ENCODE measurements around the gene ZMYND11. TPM values are rescaled to one million over a fixed set of nuclear protein-coding genes. Genes with fewer than 3 reads are reported as not detected.
A peak's percentile ranks its signal among the peaks of the same experiment; 100 is the strongest.

ZMYND11 gene
- polyA plus RNA-seq, 1 of the 3 experiments (the other 2 are of a cell fraction), result 33.1 TPM

DNA sequence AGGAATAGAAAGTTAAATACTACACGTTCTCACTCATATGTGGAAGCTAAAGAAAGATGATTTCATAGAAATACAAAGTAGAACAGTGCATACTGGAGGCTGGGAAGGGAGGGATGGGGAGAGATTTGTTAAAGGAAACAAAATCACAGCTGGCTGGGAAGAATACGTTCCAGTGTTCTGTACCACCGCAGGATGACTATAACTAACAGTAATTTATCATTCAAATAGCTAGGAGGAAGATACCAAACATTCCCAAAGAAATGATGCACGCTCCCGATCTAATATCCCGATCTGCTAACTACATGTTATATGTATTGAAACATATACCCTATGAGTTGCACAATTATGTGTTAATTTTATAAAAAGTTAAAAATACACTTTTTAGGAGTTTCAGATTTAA lies 162.3 kb downstream of the ZMYND11 start:
- CTCF ChIA-PET, result no interaction called here

DNA sequence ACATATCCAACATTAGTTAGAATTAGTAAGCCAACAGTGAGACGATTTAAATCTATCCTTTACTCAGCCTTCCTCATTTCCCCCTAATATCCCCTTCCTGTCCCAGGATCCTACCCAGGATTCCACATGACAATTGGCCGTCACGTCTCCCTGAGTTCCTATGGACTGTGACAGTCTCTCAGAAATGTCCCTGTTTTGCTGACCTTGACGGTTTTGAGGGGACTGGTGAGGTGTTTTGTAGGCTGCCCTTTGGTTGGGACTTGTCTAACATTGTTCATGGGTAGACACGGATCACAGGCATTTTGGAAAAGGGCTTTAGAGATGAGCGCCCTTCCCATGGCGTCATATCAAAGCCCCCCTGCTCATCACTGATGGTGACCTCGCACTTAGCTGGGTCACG lies 162.8 kb downstream of the ZMYND11 start:
- Histone ChIP-seq H3K4me2 (peak overlapping the region; percentile 66), H3K9ac (no peak overlapping the region), H3K36me3 (replicated peaks in 1 of 2; ENCODE audit: control insufficient read depth in 1 of 2, insufficient read depth in 2 of 2, low read length in 1 of 2) (peaks cover 14% of the 10 kb centered on the region in 2 experiments), H3K79me2 (ENCODE audit: insufficient read depth) (0 out of 2 replicates have a peak, but pooled peaks cover 5% of the 10 kb centered on the region), H3K27ac (ENCODE audit: low read depth in 2 of 2, low read length in 1 of 2) (peak overlapping the region; percentile 4 to 86; a peak in 2 of 4 replicates), H2AFZ (ENCODE audit: low read depth) (no peak overlapping the region), H3K9me2 (no peaks in the 10 kb centered on the region), H3K4me3 (ENCODE audit: low read depth in 2 of 2, low read length in 1 of 2) (no peak overlapping the region; a peak in 1 of 4 replicates), H3K27me3 (ENCODE audit: insufficient read depth) (no peaks in the 10 kb centered on the region), H4K20me1 (ENCODE audit: insufficient read depth) (no peaks in the 10 kb centered on the region; the same call in 1 of the 2 replicates), H3K9me3 (no peaks in the 10 kb centered on the region), H3K4me1 (ENCODE audit: control insufficient read depth in 1 of 2, insufficient read depth in 2 of 2, low read depth in 1 of 2, low read length in 1 of 2) (peaks cover 0 to 11% of the 10 kb centered on the region in 2 experiments; a peak in 2 of 4 replicates), H3F3A (replicated peaks; ENCODE audit: insufficient read depth) (peaks cover 23% of the 10 kb centered on the region)
- POLR2A ChIA-PET, result no interaction called here
- WGBS (ENCODE audit: low lambda C conversion rate), result 81% methylated on average over 7 of the region's 9 CpGs
- TF ChIP-seq EZH2phosphoT487 (IDR thresholded peaks at IDR 0.05; ENCODE audit: borderline replicate concordance, low read depth), result no peak
- TF ChIP-seq, protein P1, sequence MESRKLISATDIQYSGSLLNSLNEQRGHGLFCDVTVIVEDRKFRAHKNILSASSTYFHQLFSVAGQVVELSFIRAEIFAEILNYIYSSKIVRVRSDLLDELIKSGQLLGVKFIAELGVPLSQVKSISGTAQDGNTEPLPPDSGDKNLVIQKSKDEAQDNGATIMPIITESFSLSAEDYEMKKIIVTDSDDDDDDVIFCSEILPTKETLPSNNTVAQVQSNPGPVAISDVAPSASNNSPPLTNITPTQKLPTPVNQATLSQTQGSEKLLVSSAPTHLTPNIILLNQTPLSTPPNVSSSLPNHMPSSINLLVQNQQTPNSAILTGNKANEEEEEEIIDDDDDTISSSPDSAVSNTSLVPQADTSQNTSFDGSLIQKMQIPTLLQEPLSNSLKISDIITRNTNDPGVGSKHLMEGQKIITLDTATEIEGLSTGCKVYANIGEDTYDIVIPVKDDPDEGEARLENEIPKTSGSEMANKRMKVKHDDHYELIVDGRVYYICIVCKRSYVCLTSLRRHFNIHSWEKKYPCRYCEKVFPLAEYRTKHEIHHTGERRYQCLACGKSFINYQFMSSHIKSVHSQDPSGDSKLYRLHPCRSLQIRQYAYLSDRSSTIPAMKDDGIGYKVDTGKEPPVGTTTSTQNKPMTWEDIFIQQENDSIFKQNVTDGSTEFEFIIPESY (IDR thresholded peaks at IDR 0.05; ENCODE audit: borderline replicate concordance, low read depth), result no peak
- TF ChIP-seq RCOR1 (IDR thresholded peaks at IDR 0.05; ENCODE audit: low read length), result no peak
- TF ChIP-seq POLR2AphosphoS5 (IDR thresholded peaks at IDR 0.05; ENCODE audit: low read depth, low read length), result no peak
- TF ChIP-seq MEF2A (IDR thresholded peaks at IDR 0.05; ENCODE audit: borderline replicate concordance, low read depth), result no peak
- TF ChIP-seq TEAD4 (IDR thresholded peaks at IDR 0.05; ENCODE audit: borderline replicate concordance, insufficient read depth), result no peak
- no peak for TF ChIP-seq NFIC (IDR thresholded peaks at IDR 0.05; ENCODE audit: borderline replicate concordance)
- CTCF ChIA-PET, result no interaction called here
- no peak for DNase-seq

More for the DNA sequence above, 162.3 kb downstream of the ZMYND11 start:
- Histone ChIP-seq H3K9ac (0 out of 2 replicates have a peak overlapping the region, but pooled peaks have one; percentile 20), H3K79me2 (ENCODE audit: insufficient read depth) (0 out of 2 replicates have a peak, but pooled peaks cover 5% of the 10 kb centered on the region), H3K4me1 (ENCODE audit: control insufficient read depth in 1 of 2, insufficient read depth in 2 of 2, low read depth in 1 of 2, low read length in 1 of 2) (peaks cover 0 to 11% of the 10 kb centered on the region in 2 experiments; a peak in 3 of 4 replicates), H3K27me3 (ENCODE audit: insufficient read depth) (no peaks in the 10 kb centered on the region), H3K4me2 (peak overlapping the region; percentile 66), H3F3A (replicated peaks; ENCODE audit: insufficient read depth) (peaks cover 23% of the 10 kb centered on the region), H3K9me2 (no peaks in the 10 kb centered on the region), H2AFZ (ENCODE audit: low read depth) (no peak overlapping the region), H3K4me3 (ENCODE audit: low read depth in 2 of 2, low read length in 1 of 2) (no peak overlapping the region; a peak in 1 of 4 replicates), H3K36me3 (replicated peaks in 1 of 2; ENCODE audit: control insufficient read depth in 1 of 2, insufficient read depth in 2 of 2, low read length in 1 of 2) (peaks cover 11 to 14% of the 10 kb centered on the region in 2 experiments), H4K20me1 (ENCODE audit: insufficient read depth) (no peaks in the 10 kb centered on the region; the same call in 1 of the 2 replicates), H3K27ac (ENCODE audit: low read depth in 2 of 2, low read length in 1 of 2) (peak overlapping the region; percentile 4 to 86; a peak in 3 of 4 replicates), H3K9me3 (no peaks in the 10 kb centered on the region)
- POLR2A ChIA-PET, result no interaction called here
- no peak for DNase-seq
- WGBS (ENCODE audit: low lambda C conversion rate), result 38% methylated on average over 6 of the region's 6 CpGs
- TF ChIP-seq, protein P2, sequence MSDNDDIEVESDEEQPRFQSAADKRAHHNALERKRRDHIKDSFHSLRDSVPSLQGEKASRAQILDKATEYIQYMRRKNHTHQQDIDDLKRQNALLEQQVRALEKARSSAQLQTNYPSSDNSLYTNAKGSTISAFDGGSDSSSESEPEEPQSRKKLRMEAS (IDR thresholded peaks at IDR 0.05; ENCODE audit: low read depth), result 0 out of 2 replicates have a peak, but pooled peaks have one; percentile 1
- no peak for TF ChIP-seq RAD21 (IDR thresholded peaks at IDR 0.05; ENCODE audit: low read length)
- no peak for TF ChIP-seq RXRA (IDR thresholded peaks at IDR 0.05; ENCODE audit: borderline replicate concordance, low read depth)

Data from SK-N-SH (cell line).